Measurements from ENCODE around the gene STOX2. TPM values are rescaled to one million over a fixed set of nuclear protein-coding genes. Genes with fewer than 3 reads are reported as not detected.

Gene STOX2
- total and polyA plus RNA-seq, 4 donors = 1.8 to 27.5 (median 8.6) TPM

DNA sequence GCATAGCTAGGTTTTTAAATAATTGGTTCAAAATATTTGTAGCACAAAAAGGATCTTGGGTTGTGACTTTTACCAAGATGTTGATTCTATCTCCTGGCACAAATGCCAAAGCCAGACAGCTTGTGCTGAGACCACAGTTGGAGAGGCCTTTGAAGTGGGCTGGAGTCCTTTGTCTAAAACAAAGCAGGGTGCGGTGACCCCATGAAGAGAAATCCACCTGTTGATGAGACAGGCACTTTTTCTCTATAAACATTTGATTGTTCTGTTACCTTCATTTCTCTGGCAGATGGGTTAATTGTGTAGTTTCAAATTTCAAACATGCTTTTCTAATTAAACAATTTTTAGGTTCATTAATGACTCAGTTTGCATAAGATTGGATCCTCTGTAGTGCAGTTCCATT lies 56.7 kb downstream of the STOX2 start:
- Histone ChIP-seq H3K4me3 (no peak overlapping the region), H3K27ac (ENCODE audit: low read depth in 1 of 2, low read length in 1 of 2) (no peak overlapping the region), H3K9me3 (ENCODE audit: control insufficient read depth in 4 of 4, insufficient read depth in 3 of 4, low read length in 3 of 4) (peaks cover 0 to 2% (median 0%) of the 10 kb centered on the region in 4 donors), H3K27me3 (ENCODE audit: control insufficient read depth in 3 of 3, insufficient read depth in 3 of 3, low read length in 2 of 3) (no peaks in the 10 kb centered on the region), H3K4me1 (ENCODE audit: control insufficient read depth in 5 of 5, insufficient read depth in 5 of 5, low read length in 5 of 5) (peaks cover 0 to 23% (median 7%) of the 10 kb centered on the region in 5 donors), H3K9ac (ENCODE audit: insufficient read depth in 1 of 2, low read length in 2 of 2) (no peak overlapping the region), H3K36me3 (ENCODE audit: control insufficient read depth in 4 of 4, insufficient read depth in 4 of 4, low read length in 4 of 4) (no peaks in the 10 kb centered on the region)
- 44 to 95% methylated on average over 1 of the region's 1 CpG for WGBS, 2 donors
- ATAC-seq (ENCODE audit: insufficient read depth, low FRiP score) (no peak), DNase-seq (no peak)
- TF ChIP-seq, protein P1, sequence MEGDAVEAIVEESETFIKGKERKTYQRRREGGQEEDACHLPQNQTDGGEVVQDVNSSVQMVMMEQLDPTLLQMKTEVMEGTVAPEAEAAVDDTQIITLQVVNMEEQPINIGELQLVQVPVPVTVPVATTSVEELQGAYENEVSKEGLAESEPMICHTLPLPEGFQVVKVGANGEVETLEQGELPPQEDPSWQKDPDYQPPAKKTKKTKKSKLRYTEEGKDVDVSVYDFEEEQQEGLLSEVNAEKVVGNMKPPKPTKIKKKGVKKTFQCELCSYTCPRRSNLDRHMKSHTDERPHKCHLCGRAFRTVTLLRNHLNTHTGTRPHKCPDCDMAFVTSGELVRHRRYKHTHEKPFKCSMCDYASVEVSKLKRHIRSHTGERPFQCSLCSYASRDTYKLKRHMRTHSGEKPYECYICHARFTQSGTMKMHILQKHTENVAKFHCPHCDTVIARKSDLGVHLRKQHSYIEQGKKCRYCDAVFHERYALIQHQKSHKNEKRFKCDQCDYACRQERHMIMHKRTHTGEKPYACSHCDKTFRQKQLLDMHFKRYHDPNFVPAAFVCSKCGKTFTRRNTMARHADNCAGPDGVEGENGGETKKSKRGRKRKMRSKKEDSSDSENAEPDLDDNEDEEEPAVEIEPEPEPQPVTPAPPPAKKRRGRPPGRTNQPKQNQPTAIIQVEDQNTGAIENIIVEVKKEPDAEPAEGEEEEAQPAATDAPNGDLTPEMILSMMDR (IDR thresholded peaks at IDR 0.05; ENCODE audit: control extremely low read depth, extremely low read depth) = no peak

DNA sequence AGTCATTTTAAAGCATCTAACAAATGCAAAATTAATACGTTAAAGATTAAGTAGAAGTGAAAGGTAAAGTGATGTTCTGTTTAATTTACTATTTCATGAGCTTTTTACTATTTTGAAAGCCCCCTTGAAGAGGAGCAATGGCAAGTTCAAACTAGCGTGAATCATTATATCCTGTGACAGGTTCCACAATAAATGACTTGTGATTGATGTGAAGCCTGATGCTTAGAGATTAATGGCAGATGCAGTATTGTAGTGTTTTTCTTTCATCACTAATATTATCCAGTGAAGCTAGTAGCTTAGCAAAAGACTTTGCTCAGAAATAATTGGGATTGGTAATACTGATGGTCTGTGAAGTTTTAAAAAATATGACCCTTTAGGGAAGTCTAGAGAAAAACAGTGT lies 57.3 kb downstream of the STOX2 start:
- Histone ChIP-seq H3K9me3 (ENCODE audit: control insufficient read depth in 4 of 4, insufficient read depth in 3 of 4, low read length in 3 of 4) (peaks cover 0 to 2% (median 0%) of the 10 kb centered on the region in 4 donors), H3K4me1 (ENCODE audit: control insufficient read depth in 5 of 5, insufficient read depth in 5 of 5, low read length in 5 of 5) (peaks cover 0 to 23% (median 7%) of the 10 kb centered on the region in 5 donors), H3K27me3 (ENCODE audit: control insufficient read depth in 3 of 3, insufficient read depth in 3 of 3, low read length in 2 of 3) (no peaks in the 10 kb centered on the region), H3K4me3 (no peak overlapping the region), H3K27ac (ENCODE audit: low read depth in 1 of 2, low read length in 1 of 2) (no peak overlapping the region), H3K36me3 (ENCODE audit: control insufficient read depth in 4 of 4, insufficient read depth in 4 of 4, low read length in 4 of 4) (no peaks in the 10 kb centered on the region), H3K9ac (ENCODE audit: insufficient read depth in 1 of 2, low read length in 2 of 2) (no peak overlapping the region)
- 86 to 87% methylated on average over 2 of the region's 2 CpGs for WGBS, 2 donors
- no peak for DNase-seq
- no peak for ATAC-seq (ENCODE audit: insufficient read depth, low FRiP score)
- TF ChIP-seq, protein P1 (IDR thresholded peaks at IDR 0.05; ENCODE audit: control extremely low read depth, extremely low read depth) = no peak

DNA sequence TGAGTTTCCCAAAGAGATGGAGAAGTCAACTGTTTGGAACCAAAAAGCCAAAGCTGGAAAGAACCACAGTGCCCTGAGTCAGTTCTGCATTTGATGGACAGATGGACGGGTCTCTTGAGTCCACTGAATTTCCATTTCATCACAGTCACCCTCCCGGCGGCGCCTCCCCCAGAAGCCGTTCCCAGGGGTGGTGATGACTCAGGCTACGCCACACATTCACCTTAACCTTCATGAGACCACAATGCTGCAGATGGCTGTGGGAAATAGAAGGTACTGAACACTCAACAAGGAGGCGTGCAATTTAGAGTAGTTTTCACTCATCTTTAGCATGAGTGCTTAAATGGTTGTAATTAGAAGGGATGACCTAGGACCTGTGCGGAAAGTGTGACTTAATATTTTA lies 61.3 kb downstream of the STOX2 start:
- no peak overlapping the region for H3K4me3 ChIP-seq
- TF ChIP-seq, protein P1 (IDR thresholded peaks at IDR 0.05; ENCODE audit: control extremely low read depth, extremely low read depth) = no peak
- WGBS, 2 donors = 79 to 93% methylated on average over 8 of the region's 8 CpGs
- no peaks in the 10 kb centered on the region for H3K27me3 ChIP-seq (ENCODE audit: control insufficient read depth in 3 of 3, insufficient read depth in 3 of 3, low read length in 2 of 3)
- H3K9ac ChIP-seq (ENCODE audit: insufficient read depth in 1 of 2, low read length in 2 of 2) = no peak overlapping the region
- no peak for ATAC-seq (ENCODE audit: insufficient read depth, low FRiP score)
- H3K4me1 ChIP-seq (ENCODE audit: control insufficient read depth in 5 of 5, insufficient read depth in 5 of 5, low read length in 5 of 5) = peaks cover 0 to 7% (median 2%) of the 10 kb centered on the region in 5 donors
- H3K27ac ChIP-seq (ENCODE audit: low read depth in 1 of 2, low read length in 1 of 2) = no peak overlapping the region
- no peaks in the 10 kb centered on the region for H3K36me3 ChIP-seq (ENCODE audit: control insufficient read depth in 4 of 4, insufficient read depth in 4 of 4, low read length in 4 of 4)
- H3K9me3 ChIP-seq (ENCODE audit: control insufficient read depth in 4 of 4, insufficient read depth in 3 of 4, low read length in 3 of 4) = no peaks in the 10 kb centered on the region
- DNase-seq = no peak

DNA sequence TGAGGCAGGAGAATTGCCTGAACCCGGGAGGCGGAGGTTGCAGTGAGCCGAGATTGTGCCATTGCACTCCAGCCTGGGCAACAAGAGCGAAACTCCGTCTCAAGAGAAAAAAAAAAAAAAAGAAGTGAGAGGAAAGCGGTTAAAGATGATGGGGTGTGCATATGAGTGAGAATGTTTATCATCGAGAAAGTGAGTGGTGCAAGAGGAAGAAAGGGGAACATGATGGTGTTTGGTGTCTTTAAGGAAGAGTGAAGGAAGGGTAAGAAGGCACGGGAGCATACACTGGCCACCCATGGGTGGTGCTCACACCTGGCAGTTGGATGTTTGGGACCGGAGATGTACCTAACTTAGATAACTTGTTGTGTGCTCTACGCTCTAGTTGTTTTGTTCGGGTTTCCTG lies 62.2 kb downstream of the STOX2 start:
- no peak overlapping the region for H3K9ac ChIP-seq (ENCODE audit: insufficient read depth in 1 of 2, low read length in 2 of 2)
- H3K4me3 ChIP-seq = no peak overlapping the region
- ATAC-seq (ENCODE audit: insufficient read depth, low FRiP score) (no peak), DNase-seq (no peak)
- 69 to 91% methylated on average over 11 of the region's 11 CpGs for WGBS, 2 donors
- no peaks in the 10 kb centered on the region for H3K9me3 ChIP-seq (ENCODE audit: control insufficient read depth in 4 of 4, insufficient read depth in 3 of 4, low read length in 3 of 4)
- H3K36me3 ChIP-seq (ENCODE audit: control insufficient read depth in 4 of 4, insufficient read depth in 4 of 4, low read length in 4 of 4) = no peaks in the 10 kb centered on the region
- no peaks in the 10 kb centered on the region for H3K27me3 ChIP-seq (ENCODE audit: control insufficient read depth in 3 of 3, insufficient read depth in 3 of 3, low read length in 2 of 3)
- TF ChIP-seq, protein P1 (IDR thresholded peaks at IDR 0.05; ENCODE audit: control extremely low read depth, extremely low read depth) = no peak
- H3K27ac ChIP-seq (ENCODE audit: low read depth in 1 of 2, low read length in 1 of 2) = no peak overlapping the region
- peaks cover 0 to 8% (median 5%) of the 10 kb centered on the region in 5 donors for H3K4me1 ChIP-seq (ENCODE audit: control insufficient read depth in 5 of 5, insufficient read depth in 5 of 5, low read length in 5 of 5)

Measured in lung (tissue), 12 donors.